GM19238 (cell line): Measurements from ENCODE around the gene A2M.

ENCODE experiments used
- DNase-seq: peaks from one replicate; pipeline ENCODE4 v3.0.0; 2011; ENCODE audit warnings: low spot score; ENCODE audit not compliant: insufficient read length

The A2M gene

DNA sequence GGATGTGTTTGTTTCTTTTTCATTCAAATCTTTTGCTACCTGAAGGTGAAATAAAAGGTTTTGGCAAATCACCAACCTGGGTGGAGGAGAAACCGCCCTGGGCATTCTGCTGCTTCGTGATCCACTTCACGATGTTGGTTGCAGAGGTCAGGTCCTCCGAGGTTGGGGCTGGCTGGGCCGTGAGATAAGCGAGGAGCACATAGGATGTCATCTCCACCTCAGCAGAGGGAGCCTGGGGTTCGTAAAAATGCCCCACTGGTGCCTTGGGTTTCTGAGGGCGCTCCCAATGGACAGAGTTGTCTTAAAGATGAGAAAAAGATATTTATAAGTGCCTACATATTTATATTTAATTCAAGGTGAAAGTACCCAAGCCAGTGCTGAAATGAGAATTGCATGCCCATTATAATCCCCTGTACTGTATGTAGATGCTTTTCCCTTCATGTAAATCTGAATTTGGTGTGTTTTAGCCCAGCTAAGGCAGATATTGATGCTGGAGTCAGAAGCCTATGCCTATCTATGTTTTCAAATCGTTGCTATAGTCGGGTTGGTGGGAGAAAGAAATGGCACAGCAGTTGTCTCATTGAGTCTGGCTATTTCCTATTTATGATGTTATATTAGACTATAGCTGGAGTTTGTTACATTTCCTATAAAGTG, 41.1 kb downstream of the A2M start:
- DNase-seq = no peak

DNA sequence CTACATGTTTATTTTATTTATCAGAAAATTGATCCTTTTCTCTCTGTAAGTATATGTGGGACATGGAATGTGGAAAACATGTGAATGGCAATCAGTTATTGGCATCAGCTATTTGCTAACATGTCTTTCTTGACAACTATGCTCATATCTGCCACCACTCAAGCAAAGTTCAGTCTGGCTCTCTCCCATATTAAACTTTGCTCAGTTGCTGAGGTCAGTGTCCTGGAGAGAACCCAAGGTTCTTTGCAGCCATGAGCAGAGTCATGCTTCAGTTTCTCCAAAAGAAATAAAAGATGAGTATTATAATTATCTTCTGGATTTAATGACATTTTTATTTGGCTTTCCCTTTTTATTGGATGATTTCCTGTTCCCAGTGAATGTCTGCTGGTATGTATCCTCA, 42.6 kb downstream of the A2M start:
- no peak for DNase-seq

DNA sequence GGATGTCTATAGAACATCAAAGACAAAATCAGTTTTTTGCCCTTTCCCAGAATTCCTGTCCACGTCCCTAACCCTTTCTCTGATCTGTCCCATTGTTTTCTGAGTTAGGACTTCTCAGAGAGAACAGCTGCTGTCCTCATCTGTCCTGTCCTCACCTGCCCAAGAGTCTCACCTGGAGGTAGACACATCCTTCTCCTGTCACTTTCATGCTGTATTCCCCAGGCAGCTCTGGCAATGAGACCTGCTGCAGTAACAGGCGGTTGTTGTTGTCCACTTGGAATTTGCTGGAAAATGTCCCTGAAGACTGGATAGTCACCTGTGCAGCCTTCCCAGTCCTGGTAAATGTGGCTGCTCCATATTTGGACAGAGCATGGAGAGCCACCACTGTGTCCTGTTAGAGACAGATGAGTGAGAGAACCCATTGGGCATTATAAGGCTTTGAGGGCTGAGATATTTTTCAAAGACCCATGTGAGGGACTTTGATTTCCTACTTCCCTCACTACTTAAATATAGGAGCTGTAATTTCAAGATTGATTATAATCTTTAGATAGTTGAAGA, 43.2 kb downstream of the A2M start:
- DNase-seq = no peak

DNA sequence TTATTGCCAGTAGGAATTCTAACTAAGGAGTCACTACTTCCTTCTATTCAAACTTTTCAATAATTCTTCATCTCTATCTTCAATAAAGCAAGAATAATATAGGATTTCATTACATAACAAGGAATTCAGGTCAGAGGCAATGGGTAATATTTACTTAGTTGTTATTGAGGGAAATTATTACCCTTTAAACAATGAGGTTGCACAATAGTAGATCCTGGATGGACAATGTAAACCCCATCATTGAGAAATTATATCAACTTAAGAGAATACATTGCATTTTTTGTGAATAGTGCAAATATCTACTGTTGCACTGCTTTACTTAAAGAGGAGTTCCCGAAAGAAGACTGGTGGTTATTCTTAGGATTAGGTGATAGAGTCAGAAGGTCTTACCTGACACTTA, 43.8 kb downstream of the A2M start:
- no peak for DNase-seq

DNA sequence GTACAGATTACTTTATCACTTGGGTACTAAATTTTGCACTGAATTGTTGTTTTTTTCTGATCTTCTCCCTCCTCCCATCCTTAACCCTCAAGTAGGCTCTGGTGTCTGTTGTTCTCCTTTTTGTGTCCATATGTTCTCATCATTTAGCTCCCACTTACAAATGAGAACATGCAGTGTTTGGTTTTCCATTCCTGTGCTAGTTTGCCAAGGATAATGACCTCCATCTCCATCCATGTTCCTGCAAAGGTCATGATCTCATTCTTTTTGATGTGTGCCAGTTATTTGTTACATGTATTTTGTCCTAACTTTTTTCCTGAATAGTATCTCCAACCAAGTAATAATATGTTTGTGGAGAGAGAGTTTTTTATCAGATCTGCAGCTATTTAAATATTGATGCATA, 44.2 kb downstream of the A2M start:
- DNase-seq = no peak

DNA sequence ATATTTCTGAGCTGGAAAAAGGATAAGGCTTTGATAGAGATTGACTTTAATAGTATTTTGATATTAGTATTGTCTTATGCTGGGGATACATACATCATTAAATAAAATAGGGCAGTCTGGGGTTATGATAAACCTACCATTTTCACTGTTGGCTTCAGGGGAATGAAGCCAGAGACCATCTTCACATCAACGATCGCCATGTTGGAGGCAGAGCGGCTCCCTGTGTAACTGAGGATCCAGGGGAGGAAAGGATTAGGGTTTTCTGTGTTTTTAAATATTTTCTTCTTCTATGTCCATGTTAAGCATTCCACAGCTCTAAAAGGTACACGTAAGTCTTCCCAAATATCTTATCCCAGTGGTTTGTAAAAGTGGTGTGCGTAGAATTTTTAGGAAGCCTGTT, 45.4 kb downstream of the A2M start:
- no peak for DNase-seq

DNA sequence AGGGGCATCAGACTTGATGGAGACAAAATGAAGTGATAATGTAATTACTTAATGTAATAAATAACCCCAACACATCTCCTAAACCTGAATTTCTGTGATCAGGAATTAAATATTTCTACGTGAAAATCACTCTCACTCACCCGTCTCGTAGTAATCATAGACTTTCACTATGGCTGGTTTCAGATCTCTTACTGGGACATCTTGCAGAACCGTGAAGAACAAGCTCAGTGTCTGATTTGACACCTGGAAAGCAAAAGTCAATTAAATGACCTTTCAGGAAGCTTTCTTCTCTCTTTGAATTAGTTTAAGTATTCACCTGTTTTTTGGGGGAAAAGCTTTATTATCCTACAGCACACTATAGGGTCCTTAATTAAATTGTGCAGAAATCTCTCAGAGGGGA, 47.1 kb downstream of the A2M start:
- DNase-seq = no peak

DNA sequence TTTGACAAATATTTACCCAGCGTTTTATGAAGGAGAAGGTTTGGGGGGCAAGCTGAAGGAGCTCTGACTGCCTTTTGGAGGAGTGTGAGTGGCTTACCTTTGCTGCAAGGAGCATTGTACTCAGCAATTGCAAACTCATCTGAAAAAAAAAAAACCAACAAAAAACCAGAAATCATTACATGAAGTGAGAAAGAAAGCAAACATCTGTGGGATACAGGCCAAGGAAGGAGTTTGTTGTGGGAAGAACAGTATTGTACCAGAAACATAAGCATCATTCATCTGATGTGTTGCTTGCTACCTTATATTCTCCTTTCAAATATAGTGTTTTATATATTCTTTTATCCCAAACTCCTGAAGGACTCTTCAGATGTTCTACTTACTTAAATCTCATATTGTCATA, 47.6 kb downstream of the A2M start:
- DNase-seq = no peak

DNA sequence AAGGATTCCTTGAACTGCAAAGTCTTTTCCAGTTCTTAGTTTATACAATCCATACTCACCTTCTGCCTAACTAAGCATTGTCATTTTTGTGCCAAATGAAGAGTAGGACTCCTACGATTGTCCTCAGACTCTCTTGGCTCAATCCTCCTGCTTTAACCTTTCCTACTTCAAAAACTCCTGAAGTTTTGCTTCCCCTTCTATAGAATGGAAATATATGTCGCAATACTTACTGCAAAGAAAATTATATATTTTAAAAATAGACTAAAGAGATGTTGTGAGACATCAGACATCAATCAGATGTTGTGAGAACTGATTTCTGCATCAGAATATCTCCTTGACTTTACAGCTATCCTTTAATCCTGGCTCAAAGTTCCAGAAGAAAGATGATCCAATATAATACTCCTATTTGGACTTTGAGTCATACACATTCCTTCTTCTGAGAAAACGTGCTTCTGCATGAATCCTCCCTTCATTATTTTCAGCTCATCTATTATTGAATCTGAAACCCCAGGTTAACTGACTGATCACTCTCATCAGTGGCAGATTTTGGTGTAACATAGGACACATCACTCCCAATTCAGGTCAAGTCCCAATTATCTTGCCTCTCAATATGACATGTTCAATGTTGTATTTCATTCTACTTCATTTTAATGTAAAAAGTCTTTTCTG, 48.8 kb downstream of the A2M start:
- DNase-seq = no peak

DNA sequence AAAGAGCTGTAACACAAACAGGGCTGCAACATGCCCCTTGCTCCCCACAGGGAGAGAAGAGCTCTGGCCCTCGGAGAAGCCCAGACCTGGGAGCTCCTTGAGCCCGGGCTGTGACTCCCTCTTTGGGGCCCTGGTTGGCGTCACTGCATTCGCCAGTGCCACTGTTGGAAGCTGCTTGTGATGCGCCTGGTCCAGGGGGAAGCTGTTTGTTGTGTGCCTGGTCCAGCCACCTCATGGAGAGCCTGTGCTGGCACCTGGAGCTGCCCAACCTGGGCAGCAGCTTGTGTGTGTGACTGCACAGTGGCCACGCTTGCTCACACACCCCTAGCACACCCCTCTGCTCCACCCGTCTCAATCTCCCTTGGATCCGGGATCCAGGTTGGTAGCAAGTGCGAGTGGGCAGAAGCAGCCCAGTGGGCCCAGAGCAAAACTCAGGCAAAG, 49.5 kb downstream of the A2M start:
- no peak for DNase-seq

DNA sequence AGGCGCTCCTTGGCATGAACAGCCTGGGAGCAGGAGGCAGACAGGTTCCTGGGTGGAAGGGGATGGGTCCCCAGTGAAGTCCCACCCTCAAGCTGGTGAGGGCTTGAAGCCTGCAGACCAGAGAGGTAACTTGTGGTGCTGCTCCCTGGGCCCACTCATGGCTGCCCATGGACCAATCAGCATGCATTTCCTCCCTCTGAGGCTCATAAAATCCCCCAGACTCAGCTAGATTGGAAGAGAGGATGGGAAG, 50.2 kb downstream of the A2M start:
- no peak for DNase-seq

DNA sequence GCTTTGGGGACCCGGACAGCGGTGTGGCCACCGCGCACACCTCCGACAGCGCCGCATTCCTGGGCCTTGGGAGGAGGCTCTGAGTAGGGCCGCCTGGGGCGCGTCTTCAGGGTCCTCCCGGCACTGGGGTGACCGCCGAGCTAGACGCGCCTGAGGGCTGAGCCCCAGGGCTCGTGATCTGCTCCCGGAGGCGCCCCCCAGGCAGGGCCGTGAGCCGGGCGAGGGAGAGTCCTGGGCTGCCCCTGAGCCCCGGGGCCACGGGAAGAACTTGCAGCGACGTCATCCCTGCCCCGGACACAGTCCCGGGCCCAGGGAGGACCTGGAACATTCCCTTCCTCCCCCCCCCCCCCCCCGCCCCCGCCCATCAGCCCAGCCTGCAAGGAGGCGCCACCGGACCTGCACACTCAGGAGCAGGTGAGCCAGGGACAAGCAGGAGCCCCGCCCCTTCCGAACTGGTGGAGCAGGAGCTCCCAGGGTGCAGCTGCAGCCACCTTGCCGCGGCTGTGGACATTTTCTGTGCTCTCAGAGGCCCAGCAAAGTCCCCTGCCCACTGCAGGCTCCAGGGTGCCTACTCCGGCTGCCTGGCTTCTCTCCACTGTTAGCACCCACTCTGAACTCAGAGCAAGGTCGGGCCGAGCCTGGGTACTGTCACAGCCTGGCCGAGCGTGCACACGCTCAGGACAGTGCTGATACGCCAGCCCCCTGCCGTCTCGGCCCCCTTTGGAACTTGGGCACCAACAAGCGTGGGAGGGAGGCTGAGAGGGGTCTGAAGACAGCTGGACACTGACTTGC, 50.7 kb downstream of the A2M start:
- no peak for DNase-seq

DNA sequence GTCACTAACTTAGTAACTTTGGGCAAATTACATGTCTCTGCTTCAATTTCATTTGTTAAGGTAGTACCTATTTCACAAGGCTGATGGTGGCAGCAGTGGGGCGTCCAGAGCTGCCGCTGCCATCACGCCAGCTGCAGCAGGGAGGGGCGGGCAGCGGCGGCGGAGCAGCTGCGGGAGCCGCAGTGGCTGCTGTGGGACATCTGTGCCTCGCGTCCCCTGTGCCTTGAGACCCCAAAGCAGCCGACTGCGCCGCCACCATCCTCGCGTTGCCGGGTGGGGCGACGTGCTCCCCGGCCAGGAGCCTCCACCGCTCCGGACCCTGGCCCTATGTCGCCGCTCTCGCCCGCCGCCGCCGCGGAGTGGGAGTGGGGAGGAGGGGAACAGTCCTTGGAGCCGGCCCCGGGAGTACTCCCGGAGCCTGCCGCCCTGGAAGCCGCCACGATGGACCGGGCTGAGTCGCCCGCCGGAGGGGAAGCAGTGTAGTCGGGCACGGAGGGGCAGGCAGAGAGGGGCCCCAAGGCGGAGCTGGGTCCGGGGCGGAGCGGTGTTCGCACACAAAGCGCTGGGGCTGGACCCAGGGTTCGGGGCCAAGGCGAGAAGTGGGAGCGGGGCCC, 51.4 kb downstream of the A2M start:
- DNase-seq = peak; percentile 46

DNA sequence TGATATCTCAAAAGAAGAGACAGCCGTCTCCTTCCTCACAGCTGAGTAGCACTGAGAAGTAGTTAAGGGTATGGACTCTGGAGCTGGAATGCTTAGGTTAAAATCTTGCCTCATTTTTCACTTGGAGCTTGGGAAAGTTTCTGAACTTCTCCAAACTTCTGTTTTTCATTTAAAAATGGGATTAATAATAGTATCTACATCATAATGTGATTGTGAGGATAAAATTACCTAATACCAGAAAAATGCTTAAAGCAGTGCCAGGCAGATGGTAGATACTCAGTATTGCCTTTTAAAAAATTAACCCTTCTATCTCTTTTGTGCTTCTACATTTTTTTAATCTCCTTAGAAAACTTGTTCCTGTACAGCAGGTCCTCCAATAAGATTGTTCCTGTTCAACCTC, 63.1 kb downstream of the A2M start:
- DNase-seq = no peak

DNA sequence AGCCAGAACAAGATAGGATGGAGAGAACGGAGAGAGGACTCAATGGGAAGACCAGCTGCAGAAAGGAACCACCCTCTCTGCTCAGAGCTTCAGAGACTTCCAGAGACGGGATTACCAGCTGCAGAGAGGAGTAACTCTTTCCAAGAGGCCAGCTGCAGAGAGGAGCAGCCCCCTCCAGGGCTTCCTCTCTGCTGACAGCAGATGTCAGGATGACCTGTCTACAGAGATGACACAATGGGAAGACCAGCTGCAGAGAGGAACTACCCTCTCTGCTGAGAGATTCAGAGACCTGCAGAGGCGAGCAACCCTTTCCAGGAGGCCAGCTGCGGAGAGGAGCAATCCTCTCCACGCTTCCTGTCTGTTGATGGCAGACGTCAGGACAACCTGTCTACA, 64.6 kb downstream of the A2M start:
- no peak for DNase-seq

DNA sequence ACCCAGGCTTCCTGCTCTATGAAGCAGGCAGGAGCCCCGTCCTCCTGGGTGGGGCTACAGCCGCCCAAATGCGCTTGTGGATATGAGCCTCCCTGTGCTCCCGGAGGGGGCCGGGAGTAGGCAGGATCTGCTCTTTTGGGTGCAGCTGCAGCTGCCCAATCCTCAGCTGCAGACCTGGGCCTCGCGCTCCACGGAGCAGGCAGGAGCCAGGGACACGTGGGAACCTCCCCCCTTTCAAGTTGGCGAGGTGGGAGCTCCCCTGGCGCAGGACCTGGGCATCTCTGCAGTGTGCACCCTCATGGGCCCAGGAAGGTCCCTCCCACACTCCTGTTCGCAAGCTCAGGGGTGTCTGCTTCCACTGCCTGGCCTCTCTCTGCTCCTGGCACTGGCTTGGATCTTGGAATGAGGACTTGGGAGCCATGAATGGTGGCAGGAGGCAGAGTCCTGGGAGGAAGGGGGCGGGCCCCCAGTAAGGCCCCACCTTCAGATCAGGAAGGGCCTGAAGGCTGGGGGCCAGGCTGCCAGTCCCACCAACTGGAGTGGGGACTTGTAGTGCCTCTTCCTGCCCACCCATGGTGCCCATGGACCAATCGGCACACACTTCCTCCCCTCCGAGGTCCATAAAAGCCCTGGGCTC, 65.1 kb downstream of the A2M start:
- no peak for DNase-seq

DNA sequence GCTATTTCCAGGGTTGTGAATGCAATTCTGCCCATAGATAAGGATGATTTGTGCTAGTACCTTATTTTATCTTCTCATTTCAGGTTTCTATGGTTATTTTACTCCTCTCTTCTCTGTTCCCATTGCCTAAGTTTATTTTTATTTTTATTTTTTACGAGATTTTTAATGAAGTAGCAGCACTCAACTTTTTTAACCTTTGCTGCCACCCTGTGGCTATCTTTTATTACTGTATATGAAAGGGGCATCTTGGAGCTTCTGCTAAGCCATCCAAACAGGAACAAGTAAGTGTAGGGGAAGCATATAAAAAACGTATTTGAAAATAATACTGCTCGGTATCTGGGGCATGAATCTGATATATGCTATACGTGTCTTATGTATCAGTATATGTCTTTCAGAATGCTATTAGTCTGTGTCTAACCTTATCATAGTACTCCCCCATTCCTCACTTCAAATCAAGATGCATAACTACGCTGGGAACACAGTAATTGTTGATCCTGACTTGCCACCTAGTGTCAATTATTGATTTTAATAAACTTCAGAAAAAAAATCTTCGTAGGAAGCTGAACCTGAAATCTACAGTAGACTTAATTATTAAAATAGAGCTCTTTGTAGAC, 66.1 kb downstream of the A2M start:
- DNase-seq = no peak

DNA sequence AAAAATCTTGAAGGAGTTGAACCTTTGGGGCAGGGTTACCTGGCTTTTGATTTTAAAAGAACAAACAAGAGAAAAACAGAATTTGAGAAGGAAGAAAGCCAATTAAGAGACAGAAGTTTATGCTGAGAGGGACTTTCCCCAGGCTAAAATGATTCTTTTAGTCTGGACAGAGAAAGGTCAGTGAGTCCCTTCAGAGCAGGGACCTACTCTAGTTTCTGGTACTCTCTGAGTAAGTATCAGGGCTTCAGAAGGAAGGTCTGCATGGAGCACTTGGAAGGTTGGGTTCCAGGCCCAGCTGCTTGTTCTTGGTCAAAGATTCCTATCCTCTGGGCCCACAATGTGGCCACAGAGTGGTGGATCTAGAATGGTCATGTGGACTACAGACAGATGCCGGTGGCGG, 66.8 kb downstream of the A2M start:
- DNase-seq = no peak

DNA sequence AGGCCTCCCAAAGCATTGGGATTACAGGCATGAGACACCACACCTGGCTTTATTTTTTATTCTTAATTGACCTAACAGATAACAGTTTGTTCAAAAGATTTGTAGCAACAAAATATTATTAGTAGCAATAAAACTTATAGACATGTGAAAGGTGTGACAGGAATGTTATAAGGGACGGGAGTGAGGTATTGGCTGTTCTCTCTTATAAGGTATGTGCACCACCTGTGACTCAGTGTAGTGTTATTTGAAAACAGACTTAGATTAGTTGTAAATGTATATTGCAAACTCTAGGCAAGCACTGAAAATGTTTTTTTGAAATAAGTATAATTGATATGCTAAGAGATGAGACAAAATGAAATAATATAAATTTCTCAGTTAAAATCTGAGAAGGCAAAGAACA, 68.6 kb downstream of the A2M start:
- DNase-seq = no peak

DNA sequence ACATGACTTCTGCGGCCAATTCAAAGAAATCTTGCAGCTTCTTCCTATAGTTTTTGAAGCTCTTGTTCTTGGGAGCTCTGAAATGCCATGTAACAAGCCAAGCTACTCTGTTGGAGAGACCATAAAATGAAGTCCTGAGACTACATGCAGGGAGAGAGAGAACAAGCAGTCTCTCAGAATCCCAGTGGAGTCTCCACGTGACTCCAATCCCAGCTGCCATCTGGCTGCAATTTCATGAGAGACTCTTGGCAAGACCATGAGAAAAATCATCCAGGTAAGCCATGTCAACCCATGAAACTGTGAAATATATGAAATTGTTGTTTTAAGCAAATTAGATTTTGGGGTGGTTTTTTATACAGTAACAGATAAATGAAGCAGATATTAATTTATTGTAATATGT, 72.0 kb downstream of the A2M start:
- no peak for DNase-seq

DNA sequence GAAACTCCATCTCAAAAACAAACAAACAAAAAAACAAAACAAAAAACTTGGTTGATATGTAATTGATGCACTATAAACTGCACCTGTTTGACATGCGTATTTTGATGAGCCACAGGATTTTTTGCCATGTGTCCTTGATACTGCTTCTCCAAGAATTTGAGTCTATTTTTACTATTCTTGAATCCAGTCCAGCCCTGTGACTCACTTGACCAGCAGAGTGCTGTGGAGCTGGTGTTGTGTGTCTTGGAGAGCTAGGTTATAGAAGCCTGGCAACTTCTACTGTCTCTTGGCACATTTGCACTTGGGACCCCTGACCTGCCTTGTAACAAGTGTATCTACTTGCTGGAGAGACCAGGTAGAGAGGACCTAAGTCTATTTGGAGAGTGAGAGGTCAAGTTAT, 74.4 kb downstream of the A2M start:
- no peak for DNase-seq
